ENCODE results near the gene FOXF1.

DNA sequence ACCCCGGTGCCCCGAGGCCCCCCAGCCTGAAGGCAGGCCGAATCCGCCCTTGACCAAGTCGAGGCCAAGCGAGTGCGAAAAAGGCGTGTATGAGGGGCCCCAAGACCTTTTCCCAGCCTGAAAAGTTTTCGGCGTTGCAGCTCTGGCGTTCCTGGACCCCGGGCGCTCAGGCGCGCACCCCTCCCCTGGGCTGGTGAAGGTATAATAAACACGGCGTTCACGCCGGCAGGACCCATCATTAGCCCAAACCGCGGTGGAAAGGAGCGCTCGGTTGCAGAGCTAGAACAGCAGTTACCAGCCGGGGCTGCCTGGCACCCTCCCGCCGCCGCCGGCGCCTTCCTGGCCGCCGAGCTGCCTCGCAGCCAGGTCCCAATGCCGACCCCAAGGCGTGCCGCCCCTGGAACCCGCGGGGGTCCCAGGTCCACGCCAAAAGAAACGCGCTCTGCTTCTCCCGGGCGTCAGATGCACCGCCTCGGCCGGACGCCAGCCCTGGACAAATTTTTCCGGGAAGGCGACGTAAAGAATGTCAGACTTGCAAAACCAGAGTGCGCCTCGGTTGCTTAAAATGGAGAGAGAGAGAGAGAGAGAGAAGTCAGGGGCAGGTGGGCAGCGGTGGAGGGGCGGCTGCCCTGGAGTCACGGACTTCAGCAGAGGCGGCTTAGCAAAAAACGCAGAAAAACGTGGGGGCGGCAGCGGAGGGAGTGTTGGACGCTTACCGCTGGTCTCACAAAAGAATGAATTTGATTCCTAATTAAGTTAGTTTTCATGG, 11.5 kb upstream of the FOXF1 start:
- TF ChIP-seq, protein P1, sequence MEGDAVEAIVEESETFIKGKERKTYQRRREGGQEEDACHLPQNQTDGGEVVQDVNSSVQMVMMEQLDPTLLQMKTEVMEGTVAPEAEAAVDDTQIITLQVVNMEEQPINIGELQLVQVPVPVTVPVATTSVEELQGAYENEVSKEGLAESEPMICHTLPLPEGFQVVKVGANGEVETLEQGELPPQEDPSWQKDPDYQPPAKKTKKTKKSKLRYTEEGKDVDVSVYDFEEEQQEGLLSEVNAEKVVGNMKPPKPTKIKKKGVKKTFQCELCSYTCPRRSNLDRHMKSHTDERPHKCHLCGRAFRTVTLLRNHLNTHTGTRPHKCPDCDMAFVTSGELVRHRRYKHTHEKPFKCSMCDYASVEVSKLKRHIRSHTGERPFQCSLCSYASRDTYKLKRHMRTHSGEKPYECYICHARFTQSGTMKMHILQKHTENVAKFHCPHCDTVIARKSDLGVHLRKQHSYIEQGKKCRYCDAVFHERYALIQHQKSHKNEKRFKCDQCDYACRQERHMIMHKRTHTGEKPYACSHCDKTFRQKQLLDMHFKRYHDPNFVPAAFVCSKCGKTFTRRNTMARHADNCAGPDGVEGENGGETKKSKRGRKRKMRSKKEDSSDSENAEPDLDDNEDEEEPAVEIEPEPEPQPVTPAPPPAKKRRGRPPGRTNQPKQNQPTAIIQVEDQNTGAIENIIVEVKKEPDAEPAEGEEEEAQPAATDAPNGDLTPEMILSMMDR (IDR thresholded peaks at IDR 0.05), result no peak
- no peak for TF ChIP-seq POLR2A (IDR thresholded peaks at IDR 0.05)

Data from heart left ventricle (tissue), 13 donors.